Measurements from ENCODE around the gene ERAL1.
A peak's percentile ranks its signal among the peaks of the same experiment; 100 is the strongest.

ERAL1 gene

DNA sequence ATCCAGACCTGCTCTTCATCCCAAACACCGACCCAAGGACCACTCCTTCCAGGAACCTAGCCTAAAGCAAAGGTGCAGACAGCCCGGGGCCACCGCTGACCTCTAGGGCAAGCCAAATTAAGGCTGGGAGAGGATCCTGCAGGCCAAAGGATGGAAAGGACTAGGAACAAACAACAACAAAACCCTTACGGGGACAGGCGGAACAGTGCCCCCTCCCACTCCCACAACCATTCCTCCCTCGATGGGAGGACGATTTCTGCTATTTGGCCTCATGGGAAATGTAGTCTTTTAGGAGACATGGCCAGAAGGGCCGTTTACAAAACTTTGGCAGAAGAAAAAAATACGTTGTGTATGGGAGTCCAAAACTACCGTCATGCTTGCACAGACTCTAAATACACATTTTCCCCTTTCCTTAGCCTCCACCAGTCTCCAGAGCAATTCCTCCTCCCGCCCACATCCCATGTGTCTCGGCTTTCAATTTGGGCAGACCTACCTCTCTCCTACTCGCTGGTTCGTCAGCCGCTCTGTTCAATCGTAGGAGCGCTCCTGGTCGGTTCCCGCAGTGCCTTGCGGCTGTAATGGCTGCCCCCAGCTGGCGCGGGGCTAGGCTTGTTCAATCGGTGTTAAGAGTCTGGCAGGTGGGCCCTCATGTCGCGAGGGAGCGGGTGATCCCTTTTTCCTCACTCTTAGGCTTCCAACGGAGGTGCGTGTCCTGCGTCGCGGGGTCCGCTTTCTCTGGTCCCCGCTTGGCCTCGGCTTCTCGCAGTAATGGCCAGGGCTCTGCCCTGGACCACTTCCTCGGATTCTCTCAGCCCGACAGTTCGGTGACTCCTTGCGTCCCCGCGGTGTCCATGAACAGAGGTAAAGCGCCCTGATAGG lies at the start of gene ERAL1:
ERAL1 (plus strand) TSS at position 560 of the 879 bp plus-strand sequence; CDS start at position 579, 19 bp downstream.
- Histone ChIP-seq H3K27me3 (ENCODE audit: control insufficient read depth in 1 of 2, insufficient read depth in 2 of 2, low read length in 2 of 2) (no peaks in the 10 kb centered on the region), H3K27ac (ENCODE audit: low read length) (peak within 1 kb of the TSS; percentile 80), H3K9ac (ENCODE audit: low read length in 2 of 2) (peak within 1 kb of the TSS; percentile 73 to 96), H3K4me3 (ENCODE audit: low read length in 2 of 2) (peak within 1 kb of the TSS; percentile 82 to 95), H3K36me3 (ENCODE audit: control insufficient read depth in 2 of 2, insufficient read depth in 2 of 2, low read length in 2 of 2) (peaks cover 13 to 22% of the 10 kb centered on the region in 2 donors), H3K4me1 (ENCODE audit: control insufficient read depth, insufficient read depth, low read length) (peaks cover 9% of the 10 kb centered on the region), H3K9me3 (ENCODE audit: control insufficient read depth in 2 of 2, low read length in 2 of 2) (no peaks in the 10 kb centered on the region)

DNA sequence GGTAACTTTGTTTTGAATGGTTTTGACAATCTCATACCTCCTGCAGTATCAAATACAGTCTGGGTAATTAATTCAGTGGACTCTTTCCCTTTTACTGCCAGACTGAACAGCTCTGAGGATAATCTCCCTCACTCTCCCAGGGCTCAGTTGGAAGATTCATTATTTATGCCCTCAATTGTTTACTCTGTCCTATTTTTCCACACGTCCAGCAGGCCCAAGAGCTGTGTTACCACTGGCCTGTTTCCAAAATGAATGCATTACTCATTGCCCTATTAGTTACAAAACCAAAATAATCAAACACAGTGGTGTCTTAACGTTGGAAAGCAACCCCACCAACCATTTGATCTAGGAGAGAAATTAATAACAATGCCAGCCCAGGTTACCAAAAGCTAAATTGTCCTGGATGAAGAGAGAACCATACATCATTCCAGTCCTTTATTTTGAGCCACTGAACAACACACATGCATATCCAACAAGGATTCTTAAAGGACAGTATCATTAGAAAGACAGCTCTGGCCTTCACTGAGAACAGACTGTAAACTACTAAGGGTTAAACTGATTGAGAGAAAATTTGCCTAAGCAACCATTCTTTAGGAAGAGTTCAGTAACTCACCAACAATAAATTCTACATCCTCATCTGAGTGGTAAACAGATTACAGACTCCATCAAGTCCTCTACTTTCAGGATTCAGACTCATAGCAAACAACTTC lies 46.7 kb upstream of the ERAL1 start:
- peak overlapping the region in 1 of 2 donors; percentile 56 for H3K4me3 ChIP-seq (ENCODE audit: low read length in 2 of 2)
- H3K9ac ChIP-seq (ENCODE audit: low read length in 2 of 2), result peak overlapping the region in 1 of 2 donors; percentile 64
- peaks cover 24% of the 10 kb centered on the region for H3K4me1 ChIP-seq (ENCODE audit: control insufficient read depth, insufficient read depth, low read length)
- H3K9me3 ChIP-seq (ENCODE audit: control insufficient read depth in 2 of 2, low read length in 2 of 2), result no peaks in the 10 kb centered on the region
- no peaks in the 10 kb centered on the region for H3K27me3 ChIP-seq (ENCODE audit: control insufficient read depth in 1 of 2, insufficient read depth in 2 of 2, low read length in 2 of 2)
- H3K27ac ChIP-seq (ENCODE audit: low read length), result peak overlapping the region; percentile 50
- no peaks in the 10 kb centered on the region for H3K36me3 ChIP-seq (ENCODE audit: control insufficient read depth in 2 of 2, insufficient read depth in 2 of 2, low read length in 2 of 2)

- Histone ChIP-seq H3K9me3 (ENCODE audit: control insufficient read depth in 2 of 2, low read length in 2 of 2) (no peaks in the 10 kb centered on the region), H3K36me3 (ENCODE audit: control insufficient read depth in 2 of 2, insufficient read depth in 2 of 2, low read length in 2 of 2) (no peaks in the 10 kb centered on the region), H3K4me1 (ENCODE audit: control insufficient read depth, insufficient read depth, low read length) (peaks cover 24% of the 10 kb centered on the region), H3K9ac (ENCODE audit: low read length in 2 of 2) (no peak overlapping the region), H3K27me3 (ENCODE audit: control insufficient read depth in 1 of 2, insufficient read depth in 2 of 2, low read length in 2 of 2) (no peaks in the 10 kb centered on the region), H3K27ac (ENCODE audit: low read length) (no peak overlapping the region), H3K4me3 (ENCODE audit: low read length in 2 of 2) (no peak overlapping the region)
These were observed 44.4 kb upstream of the ERAL1 start for GRCh38 chr17:28810437-28810836.

DNA sequence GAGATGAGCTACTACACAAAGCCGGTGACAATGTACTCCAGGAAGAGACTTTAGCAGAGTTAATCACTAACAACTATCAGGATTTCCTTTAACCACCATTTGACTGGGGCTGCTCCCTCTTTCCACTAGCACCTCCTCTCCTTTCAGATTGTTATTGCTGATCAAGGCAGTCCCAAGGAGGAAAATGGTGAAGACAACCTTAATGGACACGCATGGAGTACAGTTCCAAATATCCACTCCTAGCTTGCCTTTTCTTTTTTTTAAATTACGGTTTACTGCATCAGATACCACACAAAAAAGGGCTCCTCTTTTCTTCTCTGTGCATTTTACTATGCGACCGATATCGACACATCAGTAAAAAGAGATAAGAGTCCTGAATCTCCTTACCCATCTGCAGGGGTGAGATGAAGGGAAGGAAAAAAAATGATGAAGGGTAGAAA lies 43.1 kb upstream of the ERAL1 start:
- Histone ChIP-seq H3K4me1 (ENCODE audit: control insufficient read depth, insufficient read depth, low read length) (peaks cover 24% of the 10 kb centered on the region), H3K9ac (ENCODE audit: low read length in 2 of 2) (peak overlapping the region; percentile 83 to 86), H3K4me3 (ENCODE audit: low read length in 2 of 2) (peak overlapping the region; percentile 89 to 98), H3K27me3 (ENCODE audit: control insufficient read depth in 1 of 2, insufficient read depth in 2 of 2, low read length in 2 of 2) (no peaks in the 10 kb centered on the region), H3K36me3 (ENCODE audit: control insufficient read depth in 2 of 2, insufficient read depth in 2 of 2, low read length in 2 of 2) (no peaks in the 10 kb centered on the region), H3K27ac (ENCODE audit: low read length) (peak overlapping the region; percentile 81), H3K9me3 (ENCODE audit: control insufficient read depth in 2 of 2, low read length in 2 of 2) (no peaks in the 10 kb centered on the region)

DNA sequence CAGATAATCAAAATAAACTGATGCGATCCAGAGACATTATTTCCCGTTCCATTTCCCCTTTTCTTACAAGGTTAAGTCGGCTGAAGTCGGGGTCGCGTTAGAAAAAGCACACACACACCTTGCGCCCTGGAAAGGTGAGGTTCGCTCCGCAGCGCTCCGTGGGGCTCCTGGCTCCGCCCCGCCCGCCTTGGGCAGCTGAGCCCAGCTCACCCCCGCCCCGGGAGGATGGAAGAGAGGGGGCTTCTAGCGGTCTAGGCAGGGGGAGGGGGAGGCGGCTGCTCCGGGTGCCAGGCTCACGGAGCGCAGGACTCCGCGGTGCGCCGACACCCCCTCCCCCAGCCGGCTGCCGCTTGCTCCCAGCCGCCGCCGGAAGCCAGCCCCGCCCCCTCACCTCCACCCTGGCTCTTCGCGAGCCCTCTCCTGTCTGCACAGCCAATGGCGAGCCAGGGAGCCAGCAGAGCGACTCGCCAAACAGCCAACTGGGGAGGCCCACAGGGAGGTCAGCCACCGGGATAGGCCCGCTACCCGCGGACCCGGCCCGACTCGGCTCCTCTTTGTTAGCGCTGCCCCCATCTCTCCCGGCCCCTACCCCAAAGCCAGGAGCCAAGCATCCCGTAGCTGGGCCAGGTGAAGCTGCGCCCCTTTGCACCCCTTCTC lies 42.6 kb upstream of the ERAL1 start:
- Histone ChIP-seq H3K27ac (ENCODE audit: low read length) (peak overlapping the region; percentile 81), H3K4me1 (ENCODE audit: control insufficient read depth, insufficient read depth, low read length) (peaks cover 20% of the 10 kb centered on the region), H3K9me3 (ENCODE audit: control insufficient read depth in 2 of 2, low read length in 2 of 2) (no peaks in the 10 kb centered on the region), H3K9ac (ENCODE audit: low read length in 2 of 2) (peak overlapping the region; percentile 85 to 86), H3K27me3 (ENCODE audit: control insufficient read depth in 1 of 2, insufficient read depth in 2 of 2, low read length in 2 of 2) (no peaks in the 10 kb centered on the region), H3K4me3 (ENCODE audit: low read length in 2 of 2) (peak overlapping the region; percentile 89 to 98), H3K36me3 (ENCODE audit: control insufficient read depth in 2 of 2, insufficient read depth in 2 of 2, low read length in 2 of 2) (no peaks in the 10 kb centered on the region)

DNA sequence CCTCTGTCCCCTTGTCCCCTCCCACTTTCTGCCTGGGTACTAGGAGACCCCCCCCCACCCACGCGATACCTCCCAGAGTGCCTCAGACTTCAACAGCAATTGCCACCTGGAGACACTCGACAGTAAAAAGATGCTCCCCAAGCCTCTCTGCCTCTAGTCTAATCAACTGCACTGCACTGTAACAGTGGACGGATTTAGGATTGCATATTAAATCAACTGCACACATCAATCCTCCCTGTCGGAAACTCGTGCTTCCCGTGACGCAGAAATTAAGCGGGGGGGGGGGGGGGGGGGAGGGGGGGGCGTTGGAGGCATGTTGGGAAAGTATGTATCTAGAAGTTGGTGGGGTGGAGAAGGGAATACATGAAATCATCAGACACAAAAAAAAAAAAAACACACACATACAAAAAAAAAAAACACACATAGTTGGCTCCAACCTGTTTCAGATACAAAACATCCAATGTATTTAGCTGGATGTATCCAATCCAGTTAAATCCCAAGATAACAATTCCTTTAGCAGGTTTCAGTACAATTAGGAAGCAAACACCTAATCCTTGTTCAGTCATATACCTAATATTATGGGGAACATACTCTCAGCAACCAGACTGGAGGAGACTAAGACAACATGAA lies 42.0 kb upstream of the ERAL1 start:
- Histone ChIP-seq H3K9ac (ENCODE audit: low read length in 2 of 2) (peak overlapping the region; percentile 74 to 85), H3K36me3 (ENCODE audit: control insufficient read depth in 2 of 2, insufficient read depth in 2 of 2, low read length in 2 of 2) (no peaks in the 10 kb centered on the region), H3K9me3 (ENCODE audit: control insufficient read depth in 2 of 2, low read length in 2 of 2) (no peaks in the 10 kb centered on the region), H3K4me3 (ENCODE audit: low read length in 2 of 2) (peak overlapping the region; percentile 89 to 98), H3K27ac (ENCODE audit: low read length) (peak overlapping the region; percentile 81), H3K4me1 (ENCODE audit: control insufficient read depth, insufficient read depth, low read length) (peaks cover 14% of the 10 kb centered on the region), H3K27me3 (ENCODE audit: control insufficient read depth in 1 of 2, insufficient read depth in 2 of 2, low read length in 2 of 2) (no peaks in the 10 kb centered on the region)

DNA sequence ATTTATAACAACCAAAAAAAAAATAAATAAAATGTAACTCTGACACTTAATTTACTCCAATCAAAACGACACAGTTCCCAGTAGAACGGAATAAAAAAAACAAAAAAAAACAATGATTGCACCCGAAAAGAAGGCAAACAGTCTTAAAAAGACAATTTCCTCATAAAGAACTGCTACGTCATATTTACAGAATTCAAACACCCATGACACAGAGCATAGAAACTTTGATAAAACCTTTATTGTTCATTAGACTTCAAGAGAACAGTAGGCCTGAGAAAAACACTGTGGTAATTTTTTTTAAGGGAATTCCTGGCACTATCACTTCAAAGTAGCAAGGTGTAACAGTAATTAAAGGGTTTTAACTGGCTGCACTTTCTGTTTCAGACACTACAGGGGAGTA lies 38.3 kb upstream of the ERAL1 start:
- Histone ChIP-seq H3K36me3 (ENCODE audit: control insufficient read depth in 2 of 2, insufficient read depth in 2 of 2, low read length in 2 of 2) (no peaks in the 10 kb centered on the region), H3K9ac (ENCODE audit: low read length in 2 of 2) (no peak overlapping the region), H3K9me3 (ENCODE audit: control insufficient read depth in 2 of 2, low read length in 2 of 2) (no peaks in the 10 kb centered on the region), H3K27me3 (ENCODE audit: control insufficient read depth in 1 of 2, insufficient read depth in 2 of 2, low read length in 2 of 2) (no peaks in the 10 kb centered on the region), H3K4me1 (ENCODE audit: control insufficient read depth, insufficient read depth, low read length) (no peaks in the 10 kb centered on the region), H3K4me3 (ENCODE audit: low read length in 2 of 2) (no peak overlapping the region), H3K27ac (ENCODE audit: low read length) (no peak overlapping the region)

DNA sequence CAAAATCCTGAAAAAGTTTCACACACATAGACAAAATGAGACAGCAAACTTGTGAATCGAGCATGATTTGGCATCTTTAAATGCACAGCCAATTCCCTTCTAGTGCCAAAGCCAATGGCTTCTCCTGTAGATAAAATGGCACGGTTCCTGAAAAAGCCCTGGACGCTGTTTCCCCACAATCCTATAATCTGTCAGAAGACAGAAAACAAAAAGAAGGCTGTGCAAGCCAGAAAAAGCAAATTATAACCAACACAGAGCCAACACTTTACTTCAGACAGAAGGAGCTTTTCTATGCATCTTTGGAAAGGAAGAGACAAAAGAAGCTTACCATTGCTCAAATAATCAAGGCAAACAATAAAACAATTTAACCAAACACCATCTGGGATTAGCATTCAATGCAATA lies 36.0 kb upstream of the ERAL1 start:
- no peak overlapping the region for H3K4me3 ChIP-seq (ENCODE audit: low read length in 2 of 2)
- H3K27ac ChIP-seq (ENCODE audit: low read length), result no peak overlapping the region
- H3K27me3 ChIP-seq (ENCODE audit: control insufficient read depth in 1 of 2, insufficient read depth in 2 of 2, low read length in 2 of 2), result no peaks in the 10 kb centered on the region

GRCh38 chr17:28819582-28819981 lies 35.2 kb upstream of the ERAL1 start:
- Histone ChIP-seq H3K27ac (ENCODE audit: low read length) (no peak overlapping the region), H3K9me3 (ENCODE audit: control insufficient read depth in 2 of 2, low read length in 2 of 2) (no peaks in the 10 kb centered on the region), H3K9ac (ENCODE audit: low read length in 2 of 2) (no peak overlapping the region), H3K4me1 (ENCODE audit: control insufficient read depth, insufficient read depth, low read length) (no peaks in the 10 kb centered on the region), H3K36me3 (ENCODE audit: control insufficient read depth in 2 of 2, insufficient read depth in 2 of 2, low read length in 2 of 2) (no peaks in the 10 kb centered on the region), H3K27me3 (ENCODE audit: control insufficient read depth in 1 of 2, insufficient read depth in 2 of 2, low read length in 2 of 2) (no peaks in the 10 kb centered on the region), H3K4me3 (ENCODE audit: low read length in 2 of 2) (no peak overlapping the region)

More for the DNA sequence above, 36.0 kb upstream of the ERAL1 start:
- Histone ChIP-seq H3K4me1 (ENCODE audit: control insufficient read depth, insufficient read depth, low read length) (no peaks in the 10 kb centered on the region), H3K36me3 (ENCODE audit: control insufficient read depth in 2 of 2, insufficient read depth in 2 of 2, low read length in 2 of 2) (no peaks in the 10 kb centered on the region), H3K9me3 (ENCODE audit: control insufficient read depth in 2 of 2, low read length in 2 of 2) (no peaks in the 10 kb centered on the region), H3K9ac (ENCODE audit: low read length in 2 of 2) (no peak overlapping the region)

DNA sequence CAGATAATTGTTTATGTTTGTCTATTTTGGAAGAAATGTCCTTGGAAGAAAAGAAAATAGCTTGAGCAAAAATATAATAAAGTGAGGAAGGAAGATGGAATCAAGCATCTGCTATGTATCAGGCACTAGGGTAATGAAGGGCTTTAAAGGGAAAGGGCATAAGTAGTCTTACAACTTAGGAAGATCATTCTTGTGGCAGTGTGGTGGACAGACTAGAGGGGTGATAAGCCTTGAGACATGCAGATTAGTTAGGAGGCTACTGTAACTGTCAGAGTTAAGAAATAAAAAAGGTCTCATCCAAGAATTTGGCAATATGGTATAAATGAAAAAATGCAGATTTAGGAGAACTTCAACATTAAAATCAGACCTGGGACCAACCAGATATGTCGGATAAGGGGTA lies 27.1 kb upstream of the ERAL1 start:
- H3K27me3 ChIP-seq (ENCODE audit: control insufficient read depth in 1 of 2, insufficient read depth in 2 of 2, low read length in 2 of 2), result no peaks in the 10 kb centered on the region
- no peaks in the 10 kb centered on the region for H3K4me1 ChIP-seq (ENCODE audit: control insufficient read depth, insufficient read depth, low read length)
- no peak overlapping the region for H3K9ac ChIP-seq (ENCODE audit: low read length in 2 of 2)
- H3K27ac ChIP-seq (ENCODE audit: low read length), result no peak overlapping the region
- H3K9me3 ChIP-seq (ENCODE audit: control insufficient read depth in 2 of 2, low read length in 2 of 2), result no peaks in the 10 kb centered on the region
- no peak overlapping the region for H3K4me3 ChIP-seq (ENCODE audit: low read length in 2 of 2)
- no peaks in the 10 kb centered on the region for H3K36me3 ChIP-seq (ENCODE audit: control insufficient read depth in 2 of 2, insufficient read depth in 2 of 2, low read length in 2 of 2)

All from stomach smooth muscle (tissue), 2 donors.